HepG2 (cell line): ENCODE data around the gene PCDH10. TPM values are rescaled to one million over a fixed set of nuclear protein-coding genes. Genes with fewer than 3 reads are reported as not detected.

Source experiments
- ATAC-seq: fragments of 200-7000 bp; cut with Tn5 transposase; 3 replicates; pipeline ENCODE4 v1.9.1; 2020; ENCODE audit warnings: mild to moderate bottlenecking, moderate library complexity
- BruUV-seq: library from RNA; stranded (reverse); fragments of 400-500 nt; replicated peaks from 2 replicates; lab custom pipeline; 2021; lab: Mats Ljungman, UMichigan
- CTCF ChIA-PET: fragments of 300-600 bp; formaldehyde crosslinking; extraction: SDS; loops from one replicate; lab custom pipeline; 2021; ENCODE audit warnings: low total read pairs, inconsistent platforms, low intra/inter-chr PET ratio; lab: Yijun Ruan, JAX
- POLR2A ChIA-PET: fragments of 350-600 bp; sonication (Branson Sonifier 250); formaldehyde crosslinking; loops from one replicate; lab custom pipeline; 2020; ENCODE audit warnings: antibody characterized with exemption, inconsistent platforms; lab: Yijun Ruan, JAX
- DNase-seq: peaks from one replicate; pipeline ENCODE4 v3.0.0-alpha.2; 2015; ENCODE audit warnings: low spot score
- FAIRE-seq: peaks from 3 replicates; lab custom pipeline; 2011; peaks lifted over from hg19 to GRCh38; lab: Jason Lieb, UNC
- H2AFZ ChIP-seq: one replicate; pipeline ENCODE4 v1.6.1; 2011; ENCODE audit warnings: low read length, inconsistent platforms
- H3K27ac ChIP-seq: fragments of 300-600 bp; 3 replicates; pipeline ENCODE4 v1.8.0; 2011; ENCODE audit warnings: mixed run types, mild to moderate bottlenecking, mixed read lengths, low read length, inconsistent platforms; ENCODE audit not compliant: insufficient read depth; ENCODE audit errors: extremely low read length
- H3K27me3 ChIP-seq, 2 experiments: fragments of 200-600 bp in 1 of 2; 2 replicates in 1 of 2; 3 replicates in 1 of 2; pipeline versions ENCODE4 v1.6.0 to v1.8.0; 2011; ENCODE audit warnings: low read length in 2 of 2, mild to moderate bottlenecking in 2 of 2, moderate library complexity in 2 of 2, inconsistent platforms in 1 of 2; ENCODE audit not compliant: insufficient read depth in 2 of 2, control insufficient read depth in 1 of 2
- H3K36me3 ChIP-seq, 2 experiments: fragments of 200-600 bp in 1 of 2; replicated peaks in 1 of 2; 2 replicates in 1 of 2; 3 replicates in 1 of 2; pipeline versions ENCODE4 v1.5.1 to v1.8.0; 2011; ENCODE audit warnings: low read length in 2 of 2, inconsistent platforms in 1 of 2; ENCODE audit not compliant: insufficient read depth in 2 of 2, control insufficient read depth in 1 of 2
- H3K4me1 ChIP-seq: 2 replicates; pipeline ENCODE4 v1.5.1; 2012; ENCODE audit warnings: low read length, inconsistent platforms; ENCODE audit not compliant: insufficient read depth
- H3K4me2 ChIP-seq: 2 replicates; pipeline ENCODE4 v1.6.0; 2011; ENCODE audit warnings: low read depth, low read length, inconsistent platforms
- H3K4me3 ChIP-seq, 3 experiments: fragments of 200-600 bp in 1 of 3; sonication (generic), shearing (Covaris generic) in 1 of 3; replicated peaks in 1 of 3; 2 replicates each; pipeline ENCODE4 v1.5.1; 2011 to 2016; ENCODE audit warnings: low read length in 3 of 3, inconsistent platforms in 2 of 3, low read depth in 2 of 3, mild to moderate bottlenecking in 2 of 3, control low read depth in 1 of 3, mixed read lengths in 1 of 3; ENCODE audit not compliant: insufficient read depth in 1 of 3
- H3K79me2 ChIP-seq: one replicate; pipeline ENCODE4 v1.6.1; 2011; ENCODE audit warnings: low read length, inconsistent platforms; ENCODE audit not compliant: insufficient read depth
- H3K9ac ChIP-seq: 2 replicates; pipeline ENCODE4 v1.6.0; 2011; ENCODE audit warnings: mild to moderate bottlenecking, low read depth, low read length, inconsistent platforms; ENCODE audit not compliant: insufficient read depth
- H3K9me3 ChIP-seq: 2 replicates; pipeline ENCODE4 v1.5.1; 2012; ENCODE audit warnings: mild to moderate bottlenecking, low read length
- H4K20me1 ChIP-seq: 2 replicates; pipeline ENCODE4 v1.6.0; 2011; ENCODE audit warnings: inconsistent platforms, mild to moderate bottlenecking, low read length, moderate library complexity; ENCODE audit not compliant: insufficient read depth
- CEBPB ChIP-seq: IDR thresholded peaks from 2 replicates; pipeline ENCODE4 v1.6.1; 2011; ENCODE audit warnings: low read depth, low read length, improper control_type of control experiment, borderline replicate concordance
- FOXO4 ChIP-seq: sonication (generic); formaldehyde crosslinking; conservative IDR thresholded peaks from 2 replicates; pipeline ENCODE4 v1.8.1; 2023; ENCODE audit warnings: missing genetic modification reagents
- GLI4 ChIP-seq: sonication (generic); formaldehyde crosslinking; IDR thresholded peaks from 2 replicates; pipeline ENCODE4 v1.5.1; 2020; ENCODE audit warnings: missing genetic modification reagents, mild to moderate bottlenecking, moderate library complexity, borderline replicate concordance
- MAFF ChIP-seq: IDR thresholded peaks from 2 replicates; pipeline ENCODE4 v1.6.1; 2011; ENCODE audit warnings: low read depth, low read length, improper control_type of control experiment
- PRPF4 ChIP-seq: fragments of 200-400 bp; formaldehyde crosslinking; IDR thresholded peaks from 2 replicates; pipeline ENCODE4 v1.6.1; 2016; ENCODE audit warnings: low read length, low read depth; ENCODE audit not compliant: poor library complexity, severe bottlenecking
- SIN3A ChIP-seq: IDR thresholded peaks from 2 replicates; pipeline ENCODE4 v1.6.1; 2011; ENCODE audit warnings: low read depth, mild to moderate bottlenecking, control low read depth, low read length, borderline replicate concordance
- SIX4 ChIP-seq: sonication (generic); formaldehyde crosslinking; IDR thresholded peaks from 2 replicates; pipeline ENCODE4 v1.4.0; 2020; ENCODE audit warnings: missing genetic modification reagents
- SRF ChIP-seq: IDR thresholded peaks from 2 replicates; pipeline ENCODE4 v1.6.1; 2011; ENCODE audit warnings: mild to moderate bottlenecking, low read depth, low read length, moderate library complexity
- ZNF570 ChIP-seq: sonication (generic); formaldehyde crosslinking; IDR thresholded peaks from 2 replicates; pipeline ENCODE4 v1.4.0; 2020; ENCODE audit warnings: mild to moderate bottlenecking, missing genetic modification reagents, borderline replicate concordance
- WGBS: methylation state at CpG from one replicate; pipeline ENCODE4 v1.1.6; 2017; ENCODE audit warnings: low lambda C conversion rate; 5-methylcytosine and 5-hydroxymethylcytosine counted together
- in situ Hi-C: cut with HindIII; loops from 2 replicates; pipeline ENCODE4 v1.10.0; 2017; ENCODE audit warnings: low pct_unique_long_range_greater_than_20kb; ENCODE audit not compliant: extremely low pct_ligation_motif_present
- intact Hi-C: fragments of 100-400 bp; cut with micrococcal nuclease; formaldehyde crosslinking; loops from one replicate; pipeline ENCODE4 v1.10.0; 2022; ENCODE audit not compliant: unreplicated experiment
- polyA plus RNA-seq, 8 experiments: library from polyadenylated mRNA; depleted of rRNA in 3 of 8; stranded (reverse) in 7 of 8; unstranded in 1 of 8; fragments of >200 nt; fragmentation: Illumina TruSeq in 4 of 8; extraction: Trizol in 4 of 8; gene quantifications; 2 replicates each; pipeline versions ENCODE4 v1.2.1 to v1.2.3, GENCODE V29; 2011 to 2016; ENCODE audit warnings: low read depth in 4 of 8, missing spikeins in 1 of 8, mixed read lengths in 1 of 8; ENCODE audit not compliant: insufficient read depth in 1 of 8
- total RNA-seq, 5 experiments: library from RNA; depleted of rRNA; stranded (reverse); fragments of >200 nt; fragmentation: Illumina TruSeq; extraction: Trizol; gene quantifications; 2 replicates each; pipeline ENCODE4 v1.2.3, GENCODE V29; 2016; ENCODE audit warnings: low read depth in 1 of 5

PCDH10 gene
- total and polyA plus RNA-seq, 2 of the 13 experiments (the other 11 are each of a cell fraction or from before 2014, with no cell fraction given), result not detected

DNA sequence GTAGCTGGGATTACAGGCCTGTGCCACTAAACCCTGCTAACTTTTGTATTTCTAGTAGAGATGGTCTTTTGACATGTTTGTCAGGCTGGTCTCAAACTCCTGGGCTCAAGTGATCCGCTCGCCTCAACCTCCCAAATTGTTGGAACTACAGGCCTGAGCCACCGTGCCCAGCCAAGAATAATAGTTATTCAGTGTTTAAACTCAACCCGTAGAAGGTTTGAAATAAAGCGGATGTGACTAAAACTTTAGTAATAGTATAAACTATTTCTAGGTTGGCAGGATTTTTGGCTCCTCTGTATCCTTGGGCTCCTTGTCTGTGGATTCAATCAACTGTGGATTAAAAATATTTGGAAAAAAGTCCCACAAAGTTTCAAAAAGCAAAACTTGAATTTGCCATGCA is 37.8 kb downstream of the PCDH10 start:
- no peak overlapping the region for H3K9ac ChIP-seq
- in situ Hi-C loops, result no loop called here
- TF ChIP-seq ZNF570 (CRISPR knock-in tag), result no peak
- TF ChIP-seq MAFF, result no peak
- no peak for TF ChIP-seq GLI4 (CRISPR knock-in tag)
- no peak for TF ChIP-seq SIX4 (CRISPR knock-in tag)
- TF ChIP-seq SRF, result no peak
- no peak overlapping the region for H3K4me3 ChIP-seq
- no peaks in the 10 kb centered on the region for H3K36me3 ChIP-seq
- no peaks in the 10 kb centered on the region for H3K27me3 ChIP-seq
- intact Hi-C loops, result no loop called here
- H3K9me3 ChIP-seq, result no peaks in the 10 kb centered on the region
- ChIA-PET CTCF (no interaction called here), POLR2A (no interaction called here)
- no peaks in the 10 kb centered on the region for H4K20me1 ChIP-seq
- H2AFZ ChIP-seq, result no peak overlapping the region
- FAIRE-seq (no peak), DNase-seq (no peak), ATAC-seq (no peak)
- no TSS peak for BruUV-seq
- no peak overlapping the region for H3K27ac ChIP-seq
- no peaks in the 10 kb centered on the region for H3K4me1 ChIP-seq
- no peak overlapping the region for H3K4me2 ChIP-seq
- WGBS, result 54% methylated on average over 5 of the region's 5 CpGs
- H3K79me2 ChIP-seq, result no peaks in the 10 kb centered on the region

DNA sequence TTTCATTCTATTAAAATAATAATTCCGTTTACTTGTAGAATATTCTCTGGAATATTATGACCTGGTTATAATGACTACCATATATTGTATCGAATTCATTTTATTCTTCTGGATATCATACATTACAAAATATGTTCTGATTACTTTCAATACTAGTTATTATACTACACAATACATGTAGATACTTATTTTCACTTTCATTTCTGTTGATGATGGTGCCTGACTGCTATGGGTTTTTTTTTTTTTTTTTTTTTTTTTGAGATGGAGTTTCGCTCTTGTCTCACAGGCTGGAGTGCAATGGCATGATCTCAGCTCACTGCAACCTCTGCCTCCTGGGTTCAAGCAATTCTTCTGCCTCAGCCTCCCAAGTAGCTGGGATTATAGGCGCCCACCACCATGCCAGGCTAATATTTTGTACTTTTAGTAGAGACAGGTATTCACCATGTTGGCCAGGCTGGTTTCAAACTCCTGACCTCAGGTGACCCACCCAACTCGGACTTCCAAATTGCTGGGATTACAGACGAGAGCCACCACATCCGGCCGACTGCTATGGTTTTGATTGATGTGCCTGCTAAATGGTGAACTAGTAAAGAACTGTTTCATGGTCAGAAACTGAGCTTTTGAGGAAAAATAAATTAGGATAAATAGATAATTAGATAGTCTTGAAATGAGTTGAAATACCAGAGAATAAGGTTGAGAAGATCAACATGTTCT is 39.5 kb downstream of the PCDH10 start:
- Histone ChIP-seq H4K20me1 (no peaks in the 10 kb centered on the region), H2AFZ (no peak overlapping the region), H3K4me2 (no peak overlapping the region), H3K27me3 (no peaks in the 10 kb centered on the region), H3K4me3 (no peak overlapping the region), H3K36me3 (no peaks in the 10 kb centered on the region), H3K9me3 (no peaks in the 10 kb centered on the region), H3K9ac (no peak overlapping the region), H3K79me2 (no peaks in the 10 kb centered on the region), H3K4me1 (no peaks in the 10 kb centered on the region), H3K27ac (no peak overlapping the region)
- CTCF ChIA-PET, result no interaction called here
- POLR2A ChIA-PET, result no interaction called here
- in situ Hi-C loops (no loop called here), intact Hi-C loops (no loop called here)
- no TSS peak for BruUV-seq
- ATAC-seq (no peak), FAIRE-seq (no peak), DNase-seq (no peak)
- TF ChIP-seq PRPF4 (no peak), CEBPB (no peak), SIN3A (no peak), FOXO4 (CRISPR knock-in tag) (no peak)
- under 1% methylated on average over 8 of the region's 8 CpGs for WGBS
